ENCODE measurements around the gene MRPS27.

MRPS27 gene

GRCh38 chr5:72225741-72226140 is 94.3 kb downstream of the MRPS27 start:
- no peak for DNase-seq

- DNase-seq = no peak
Observed at GRCh38 chr5:72224946-72225463, 95.0 kb downstream of the MRPS27 start.

GRCh38 chr5:72223371-72223770 is 96.7 kb downstream of the MRPS27 start:
- DNase-seq = no peak

- no peak for DNase-seq
Observed at GRCh38 chr5:72222521-72222920, 97.5 kb downstream of the MRPS27 start.

- DNase-seq = no peak
Observed at GRCh38 chr5:72221541-72221940, 98.5 kb downstream of the MRPS27 start.

- no peak for DNase-seq
Observed at GRCh38 chr5:72221099-72221498, 98.9 kb downstream of the MRPS27 start.

GRCh38 chr5:72216756-72217155 is 103.3 kb downstream of the MRPS27 start:
- DNase-seq = no peak

GRCh38 chr5:72214168-72214567 is 105.9 kb downstream of the MRPS27 start:
- DNase-seq = no peak

GRCh38 chr5:72213482-72213881 is 106.6 kb downstream of the MRPS27 start:
- DNase-seq = no peak

GRCh38 chr5:72212171-72212570 is 107.9 kb downstream of the MRPS27 start:
- DNase-seq = no peak

GRCh38 chr5:72210888-72211678 is 109.0 kb downstream of the MRPS27 start:
- DNase-seq = peak; percentile 20

GRCh38 chr5:72209147-72210115 is 110.6 kb downstream of the MRPS27 start:
- peak; percentile 75 for DNase-seq

GRCh38 chr5:72208324-72208926 is 111.6 kb downstream of the MRPS27 start:
- DNase-seq = no peak

- no peak for DNase-seq
Observed at GRCh38 chr5:72206994-72207393, 113.0 kb downstream of the MRPS27 start.

GRCh38 chr5:72206160-72206559 is 113.9 kb downstream of the MRPS27 start:
- no peak for DNase-seq

GRCh38 chr5:72205431-72206009 is 114.5 kb downstream of the MRPS27 start:
- no peak for DNase-seq

- DNase-seq = no peak
Observed at GRCh38 chr5:72204946-72205345, 115.1 kb downstream of the MRPS27 start.

GRCh38 chr5:72203251-72203845 is 116.7 kb downstream of the MRPS27 start:
- DNase-seq = no peak

GRCh38 chr5:72202331-72202825 is 117.7 kb downstream of the MRPS27 start:
- no peak for DNase-seq

GRCh38 chr5:72199681-72200080 is 120.4 kb downstream of the MRPS27 start:
- DNase-seq = no peak

GRCh38 chr5:72197393-72197792 is 122.6 kb downstream of the MRPS27 start:
- no peak for DNase-seq

GRCh38 chr5:72195581-72195980 is 124.5 kb downstream of the MRPS27 start:
- no peak for DNase-seq

Measured in NCI-H446 treated with DMSO at 0.1 percent for 48 hours (cell line).